Measurements from ENCODE around the gene RPP30.

DNA sequence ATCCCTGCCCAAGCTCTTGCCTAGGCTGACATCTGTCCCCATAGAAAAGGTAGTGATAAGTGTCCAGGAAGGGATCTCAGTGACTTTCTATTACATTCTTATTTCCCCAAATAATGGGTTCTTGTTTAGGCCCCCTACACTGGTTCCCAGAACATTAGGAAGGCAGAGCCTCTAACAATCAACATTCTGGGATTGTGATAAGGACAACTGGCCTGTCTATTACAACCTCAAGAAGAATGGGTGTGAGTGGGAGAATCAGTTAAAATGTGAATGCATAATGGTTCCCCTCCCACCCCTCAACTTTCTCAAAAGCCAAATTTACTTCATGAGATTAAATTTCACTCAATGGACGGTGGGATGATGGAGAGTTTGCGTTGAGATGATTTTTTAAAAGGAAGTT, 55.5 kb downstream of the RPP30 start:
- TF ChIP-seq POLR2A (IDR thresholded peaks at IDR 0.05; ENCODE audit: low read depth, low read length) (no peak), SPI1 (IDR thresholded peaks at IDR 0.05; ENCODE audit: low read depth, low read length) (no peak)
